MM.1S (cell line): ENCODE results near the gene GBP3.
"Not testable (repeated sequence)": the region's sequence is repeated elsewhere in the genome, so short reads cannot be mapped to it uniquely, and the experiment has no call there.

ENCODE experiments used
- DNase-seq: peaks from one replicate; pipeline ENCODE4 v3.0.0-alpha.2; 2015
- H2AFZ ChIP-seq: fragments of 300-600 bp; sonication (generic); 2 replicates; pipeline ENCODE4 v1.6.0; 2016; ENCODE audit warnings: antibody characterized with exemption, low read length
- H3F3A ChIP-seq: fragments of 300-600 bp; sonication (generic); 2 replicates; pipeline ENCODE4 v1.6.1; 2016; ENCODE audit warnings: mild to moderate bottlenecking, antibody characterized with exemption, low read length, moderate library complexity, mixed read lengths; ENCODE audit not compliant: insufficient read depth
- H3K27ac ChIP-seq: fragments of 300-600 bp; sonication (generic); 2 replicates; pipeline ENCODE4 v1.5.1; 2016; ENCODE audit warnings: mild to moderate bottlenecking, low read length
- H3K27me3 ChIP-seq: fragments of 300-600 bp; sonication (generic); replicated peaks from 2 replicates; pipeline ENCODE4 v1.6.0; 2016; ENCODE audit warnings: low read length; ENCODE audit not compliant: insufficient read depth
- H3K36me3 ChIP-seq: fragments of 300-600 bp; sonication (generic); replicated peaks from 2 replicates; pipeline ENCODE4 v1.6.1; 2016; ENCODE audit warnings: mild to moderate bottlenecking, low read length, mixed read lengths; ENCODE audit not compliant: insufficient read depth
- H3K4me1 ChIP-seq: fragments of 300-600 bp; sonication (generic); 2 replicates; pipeline ENCODE4 v1.6.1; 2016; ENCODE audit warnings: low read length, mixed read lengths
- H3K4me2 ChIP-seq: fragments of 300-600 bp; sonication (generic); 2 replicates; pipeline ENCODE4 v1.6.0; 2016; ENCODE audit warnings: low read depth, low read length
- H3K4me3 ChIP-seq: fragments of 300-600 bp; sonication (generic); 2 replicates; pipeline ENCODE4 v1.5.1; 2016; ENCODE audit warnings: low read length, mixed read lengths
- H3K79me2 ChIP-seq: fragments of 300-600 bp; sonication (generic); 2 replicates; pipeline ENCODE4 v1.6.1; 2016; ENCODE audit warnings: mixed run types, low read length, mixed read lengths
- H3K9ac ChIP-seq: fragments of 300-600 bp; sonication (generic); 2 replicates; pipeline ENCODE4 v1.6.1; 2016; ENCODE audit warnings: low read length, mixed read lengths
- H3K9me2 ChIP-seq: fragments of 300-600 bp; sonication (generic); replicated peaks from 2 replicates; pipeline ENCODE4 v1.6.1; 2016; ENCODE audit warnings: mild to moderate bottlenecking, low read length, mixed read lengths; ENCODE audit not compliant: insufficient read depth
- H3K9me3 ChIP-seq: fragments of 300-600 bp; sonication (generic); replicated peaks from 2 replicates; pipeline ENCODE4 v1.6.1; 2016; ENCODE audit warnings: mild to moderate bottlenecking, low read length, mixed read lengths; ENCODE audit not compliant: insufficient read depth
- H4K20me1 ChIP-seq: fragments of 300-600 bp; sonication (generic); 2 replicates; pipeline ENCODE4 v1.6.1; 2016; ENCODE audit warnings: mild to moderate bottlenecking, low read length, moderate library complexity, mixed read lengths; ENCODE audit not compliant: insufficient read depth
- EZH2 ChIP-seq: fragments of 300-600 bp; sonication (generic); optimal IDR thresholded peaks from 2 replicates; pipeline ENCODE3; 2017; ENCODE audit warnings: low read depth, mild to moderate bottlenecking, antibody characterized with exemption, low read length, mixed read lengths
- EZH2phosphoT487 ChIP-seq: fragments of 300-600 bp; sonication (generic); IDR thresholded peaks from 2 replicates; pipeline ENCODE4 v1.6.1; 2018; ENCODE audit warnings: antibody characterized with exemption, low read length
- TF ChIP-seq, protein P1 (sequence below): fragments of 300-600 bp; sonication (generic); IDR thresholded peaks from 2 replicates; pipeline ENCODE4 v1.5.1; 2016; ENCODE audit warnings: antibody characterized with exemption, low read length, mixed read lengths

GBP3 gene

DNA sequence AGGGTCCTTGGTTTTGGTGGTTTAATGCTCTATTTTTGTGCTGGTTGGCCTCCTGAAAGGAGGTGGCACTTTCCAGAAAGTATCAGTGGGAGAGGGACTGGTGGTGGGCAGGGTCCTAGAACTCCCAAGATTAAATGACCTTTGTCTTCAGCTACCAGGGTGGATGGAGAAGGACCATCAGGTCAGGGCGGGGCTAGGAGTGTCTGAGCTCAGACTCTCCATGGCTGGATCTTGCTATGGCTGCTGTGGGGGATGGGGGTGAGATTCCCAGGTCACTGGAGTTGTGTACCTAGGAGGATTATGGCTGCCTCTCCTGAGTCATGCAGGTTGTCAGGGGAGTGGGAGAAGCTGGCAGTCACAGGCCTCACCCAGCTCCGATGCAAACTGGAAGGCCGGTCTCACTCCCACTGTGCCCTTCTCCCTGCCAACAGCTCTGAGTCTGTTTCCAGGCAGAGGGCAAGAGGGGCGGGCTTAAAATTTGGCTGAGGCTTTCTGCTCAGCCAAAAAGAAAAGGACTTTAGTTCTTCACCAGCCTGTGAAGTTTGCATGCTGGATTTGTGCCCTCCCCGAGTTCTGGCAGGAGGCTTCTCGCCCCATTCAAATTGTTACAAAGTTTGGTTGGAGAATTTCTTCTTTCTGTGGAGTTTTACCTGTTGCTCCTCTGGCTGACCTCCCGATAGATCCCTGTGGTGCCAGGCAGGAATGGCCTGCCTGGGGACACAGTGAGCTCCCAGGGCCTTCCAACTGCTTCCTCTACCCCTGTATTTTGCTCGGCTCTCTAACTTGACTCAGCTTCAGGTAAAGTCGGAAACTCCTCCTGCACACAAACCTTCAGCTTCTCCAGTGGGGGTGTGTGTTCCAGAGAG, 17.1 kb downstream of the GBP3 start:
- H3K9me3 ChIP-seq = no peaks in the 10 kb centered on the region
- no peak overlapping the region for H3K9ac ChIP-seq
- TF ChIP-seq, protein P1, sequence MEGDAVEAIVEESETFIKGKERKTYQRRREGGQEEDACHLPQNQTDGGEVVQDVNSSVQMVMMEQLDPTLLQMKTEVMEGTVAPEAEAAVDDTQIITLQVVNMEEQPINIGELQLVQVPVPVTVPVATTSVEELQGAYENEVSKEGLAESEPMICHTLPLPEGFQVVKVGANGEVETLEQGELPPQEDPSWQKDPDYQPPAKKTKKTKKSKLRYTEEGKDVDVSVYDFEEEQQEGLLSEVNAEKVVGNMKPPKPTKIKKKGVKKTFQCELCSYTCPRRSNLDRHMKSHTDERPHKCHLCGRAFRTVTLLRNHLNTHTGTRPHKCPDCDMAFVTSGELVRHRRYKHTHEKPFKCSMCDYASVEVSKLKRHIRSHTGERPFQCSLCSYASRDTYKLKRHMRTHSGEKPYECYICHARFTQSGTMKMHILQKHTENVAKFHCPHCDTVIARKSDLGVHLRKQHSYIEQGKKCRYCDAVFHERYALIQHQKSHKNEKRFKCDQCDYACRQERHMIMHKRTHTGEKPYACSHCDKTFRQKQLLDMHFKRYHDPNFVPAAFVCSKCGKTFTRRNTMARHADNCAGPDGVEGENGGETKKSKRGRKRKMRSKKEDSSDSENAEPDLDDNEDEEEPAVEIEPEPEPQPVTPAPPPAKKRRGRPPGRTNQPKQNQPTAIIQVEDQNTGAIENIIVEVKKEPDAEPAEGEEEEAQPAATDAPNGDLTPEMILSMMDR = no peak
- TF ChIP-seq EZH2phosphoT487 (no peak), EZH2 (no peak)
- H3K27me3 ChIP-seq = no peaks in the 10 kb centered on the region
- no peak for DNase-seq
- H3K4me2 ChIP-seq = no peak overlapping the region
- H4K20me1 ChIP-seq = no peaks in the 10 kb centered on the region
- H3K36me3 ChIP-seq = peaks cover 4% of the 10 kb centered on the region; the same call in 1 of the 2 replicates
- no peaks in the 10 kb centered on the region for H3K9me2 ChIP-seq
- H3K27ac ChIP-seq = no peak overlapping the region
- no peaks in the 10 kb centered on the region for H3K79me2 ChIP-seq
- H3K4me3 ChIP-seq = no peak overlapping the region
- no peak overlapping the region for H2AFZ ChIP-seq
- no peaks in the 10 kb centered on the region for H3F3A ChIP-seq
- peaks cover 12% of the 10 kb centered on the region for H3K4me1 ChIP-seq

DNA sequence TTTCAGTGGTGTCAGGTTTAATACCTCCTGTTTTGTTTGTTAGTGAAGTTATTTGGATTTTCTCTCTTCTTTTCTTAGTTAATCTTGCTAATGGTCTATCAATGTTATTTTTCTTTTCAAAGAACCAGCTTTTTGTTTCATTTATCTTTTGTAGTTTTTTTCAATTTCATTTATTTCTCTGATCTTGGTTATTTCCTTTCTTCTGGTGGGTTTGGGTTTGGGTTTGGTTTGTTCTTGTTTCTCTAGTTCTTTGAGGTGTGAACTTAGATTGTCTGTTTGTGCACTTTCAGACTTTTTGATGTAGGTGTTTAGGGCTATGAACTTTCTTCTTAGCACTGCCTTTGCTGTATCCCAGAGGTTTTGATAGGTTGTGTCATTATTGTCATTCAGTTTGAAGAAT, 20.5 kb downstream of the GBP3 start:
- H3K9me2 ChIP-seq, H3K36me3 ChIP-seq, DNase-seq, H2AFZ ChIP-seq, H3K4me3 ChIP-seq, H3K79me2 ChIP-seq, H4K20me1 ChIP-seq, H3F3A ChIP-seq, H3K9ac ChIP-seq, H3K9me3 ChIP-seq, H3K27me3 ChIP-seq, H3K4me2 ChIP-seq, H3K27ac ChIP-seq: not testable (repeated sequence)
- peaks cover 12% of the 10 kb centered on the region for H3K4me1 ChIP-seq

DNA sequence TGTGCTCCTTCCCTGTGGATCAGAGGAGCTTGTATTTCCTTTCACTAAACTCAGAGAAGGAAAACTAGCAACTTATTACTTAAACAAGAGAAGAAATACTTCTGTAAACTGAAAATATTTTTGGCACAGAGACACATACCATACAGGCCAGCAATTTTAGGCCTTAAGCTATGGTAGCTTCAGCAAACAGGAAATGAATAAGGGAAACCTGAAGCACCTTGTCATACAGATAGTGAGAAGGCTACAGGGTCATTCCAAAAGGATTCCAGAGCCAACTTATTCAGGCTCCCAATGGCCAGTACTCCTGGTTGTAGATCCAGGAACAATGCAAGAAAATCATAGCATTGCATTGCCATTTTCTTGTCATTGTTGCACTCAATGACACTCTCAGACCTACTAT, 21.2 kb downstream of the GBP3 start:
- Histone ChIP-seq H3K4me2 (peak overlapping the region; percentile 24), H3K9me2 (no peaks in the 10 kb centered on the region), H3K79me2 (no peaks in the 10 kb centered on the region), H3K36me3 (0 out of 2 replicates have a peak, but pooled peaks cover 3% of the 10 kb centered on the region), H3K27ac (no peak overlapping the region), H3K4me1 (peaks cover 12% of the 10 kb centered on the region), H2AFZ (no peak overlapping the region), H3F3A (no peaks in the 10 kb centered on the region), H3K4me3 (no peak overlapping the region), H3K9me3 (no peaks in the 10 kb centered on the region), H3K9ac (no peak overlapping the region), H4K20me1 (no peaks in the 10 kb centered on the region), H3K27me3 (no peaks in the 10 kb centered on the region)
- DNase-seq = peak; percentile 42
- TF ChIP-seq EZH2phosphoT487 (no peak), EZH2 (no peak)
- TF ChIP-seq, protein P1 = no peak

DNA sequence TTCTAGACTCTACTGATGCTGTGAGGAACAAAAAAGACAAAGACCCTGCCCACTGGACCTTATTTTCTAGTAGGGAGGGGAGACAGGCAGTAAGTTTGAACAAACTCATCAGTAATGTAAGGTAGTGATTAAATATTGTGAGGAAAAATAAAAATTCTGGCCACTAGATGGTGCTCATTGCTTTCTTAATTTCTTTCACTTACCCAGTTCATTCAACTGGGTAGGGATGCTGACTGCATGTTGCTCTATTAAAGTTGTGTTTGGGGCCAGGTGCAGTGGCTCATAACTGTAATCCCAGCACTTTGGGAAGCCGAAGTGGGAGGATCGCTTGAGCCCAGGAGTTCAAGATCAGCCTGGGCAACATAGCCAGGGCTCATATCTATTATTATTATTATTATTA, 23.9 kb downstream of the GBP3 start:
- Histone ChIP-seq H2AFZ (no peak overlapping the region), H3K9me3 (no peaks in the 10 kb centered on the region), H3F3A (no peaks in the 10 kb centered on the region), H3K79me2 (no peaks in the 10 kb centered on the region), H3K9me2 (no peaks in the 10 kb centered on the region), H3K27me3 (no peaks in the 10 kb centered on the region), H3K9ac (no peak overlapping the region), H3K4me3 (no peak overlapping the region), H3K4me1 (peaks cover 12% of the 10 kb centered on the region), H3K4me2 (no peak overlapping the region), H4K20me1 (no peaks in the 10 kb centered on the region), H3K36me3 (no peaks in the 10 kb centered on the region), H3K27ac (no peak overlapping the region)
- DNase-seq = peak; percentile 79
- TF ChIP-seq EZH2 (no peak), EZH2phosphoT487 (no peak)
- TF ChIP-seq, protein P1 = peak; percentile 38
